Activated CD8-positive, alpha-beta memory T cell treated with anti-CD3 and anti-CD28 coated beads, Interleukin-2, amount 50 U/mL, for 24 hours (primary cell): ENCODE results near the gene TANGO6.

Source experiments
- DNase-seq: peaks from one replicate; pipeline ENCODE4 v3.0.0-alpha.2; 2020; ENCODE audit errors: extremely low read depth

The TANGO6 gene

DNA sequence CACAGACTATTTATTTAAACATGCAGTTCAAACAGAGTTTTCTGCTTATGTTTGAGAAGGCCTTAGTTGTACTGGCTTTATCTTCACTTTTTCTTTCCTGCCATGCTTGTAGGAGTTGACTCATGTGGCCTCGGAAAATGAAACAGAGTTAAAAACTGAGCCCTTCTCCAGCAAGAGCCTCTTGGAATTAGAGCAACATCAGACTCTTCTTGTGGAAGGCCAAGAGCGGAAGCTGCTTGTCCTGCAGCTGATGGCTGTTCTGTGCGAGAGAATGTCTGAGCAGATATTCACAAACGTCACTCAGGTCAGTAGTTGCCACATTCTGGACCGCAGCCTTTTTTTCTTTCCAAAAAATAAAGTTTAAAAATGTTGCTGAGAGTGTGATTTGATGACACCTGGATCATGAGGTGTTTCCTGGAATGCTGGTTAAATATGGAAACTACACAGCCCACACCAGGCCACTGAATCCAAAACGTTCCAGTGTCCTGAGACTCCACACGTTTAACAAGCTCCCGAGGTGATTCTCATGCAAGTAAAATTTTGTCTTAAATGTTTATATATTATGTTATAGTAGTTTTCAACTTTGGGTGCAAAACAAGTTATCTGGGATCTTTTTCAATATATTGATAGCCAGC is 65.9 kb downstream of the TANGO6 start:
- DNase-seq = no peak

DNA sequence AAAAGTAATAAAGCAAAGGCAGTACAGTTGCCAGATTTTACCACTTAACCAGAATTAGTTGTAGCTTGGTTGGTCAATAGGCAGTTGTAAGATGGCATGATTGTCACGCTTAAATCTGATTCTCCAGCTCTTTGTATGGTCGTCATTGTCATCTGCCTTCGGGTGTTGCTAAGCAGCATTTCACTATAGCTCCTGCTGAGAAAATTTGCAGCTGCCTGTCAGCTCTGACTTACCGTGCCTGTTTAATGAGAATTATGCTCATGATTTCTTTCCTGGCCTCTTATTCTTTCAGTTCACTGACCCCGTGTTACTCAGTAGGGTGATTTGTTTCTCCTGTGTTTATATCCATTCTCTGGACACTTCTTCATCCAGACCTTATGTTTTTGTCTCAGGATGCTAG is 66.7 kb downstream of the TANGO6 start:
- DNase-seq = no peak

DNA sequence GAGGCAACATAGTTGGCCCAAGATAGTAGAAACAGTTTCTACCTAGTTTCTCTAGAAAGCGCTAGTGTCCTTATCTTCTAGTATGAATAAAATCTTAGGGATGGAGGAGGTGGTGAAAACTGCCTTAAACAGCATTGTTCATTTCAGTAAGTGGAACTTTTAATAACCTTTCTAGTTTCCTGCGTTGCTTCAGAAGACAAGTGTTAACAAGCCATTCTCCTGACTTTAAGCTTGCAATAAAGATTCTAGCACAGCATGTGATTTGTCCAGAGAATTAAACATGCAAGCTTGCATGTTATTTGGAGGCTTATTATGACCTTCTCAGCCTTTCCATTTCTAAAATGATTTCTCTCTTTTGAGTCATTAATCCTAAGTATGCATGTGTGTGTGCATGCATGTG is 72.3 kb downstream of the TANGO6 start:
- DNase-seq = no peak

DNA sequence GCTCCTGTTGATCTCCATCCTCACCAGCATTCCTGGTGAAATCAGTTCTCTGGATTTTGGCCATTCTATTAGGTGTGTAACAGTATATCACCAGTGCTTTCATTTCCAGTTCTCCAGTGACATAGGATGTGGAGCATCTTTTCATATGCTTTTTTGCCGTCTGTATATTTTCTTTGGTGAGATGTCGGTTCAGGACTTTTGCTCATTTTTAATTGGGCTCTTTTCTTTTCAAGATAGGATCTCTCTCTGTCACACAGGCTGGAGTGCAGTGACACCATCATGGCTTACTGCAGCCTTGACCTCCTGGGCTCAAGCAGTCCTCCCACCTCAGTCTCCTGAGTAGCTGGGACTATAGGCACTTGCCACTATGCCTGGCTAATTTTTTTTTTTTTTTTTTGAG is 74.2 kb downstream of the TANGO6 start:
- no peak for DNase-seq

DNA sequence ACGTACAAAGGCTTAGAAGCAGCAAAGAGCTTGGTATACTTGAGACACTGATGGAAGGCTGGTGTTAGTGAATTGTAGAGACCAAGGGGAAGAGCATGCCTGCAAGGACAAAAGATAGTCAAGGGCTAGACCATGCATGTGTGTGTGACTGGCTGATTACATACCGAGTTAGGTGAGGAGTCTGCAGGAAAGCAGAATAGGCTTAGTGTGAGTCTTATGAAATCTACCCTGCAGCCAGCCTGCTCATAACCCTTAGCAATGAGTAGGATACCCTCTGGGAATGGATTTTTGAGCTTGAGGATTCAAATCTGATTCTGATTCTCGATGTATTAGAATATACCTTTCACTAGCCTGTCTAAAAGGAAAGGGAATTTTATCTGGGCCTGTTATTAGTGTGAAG is 77.0 kb downstream of the TANGO6 start:
- no peak for DNase-seq

DNA sequence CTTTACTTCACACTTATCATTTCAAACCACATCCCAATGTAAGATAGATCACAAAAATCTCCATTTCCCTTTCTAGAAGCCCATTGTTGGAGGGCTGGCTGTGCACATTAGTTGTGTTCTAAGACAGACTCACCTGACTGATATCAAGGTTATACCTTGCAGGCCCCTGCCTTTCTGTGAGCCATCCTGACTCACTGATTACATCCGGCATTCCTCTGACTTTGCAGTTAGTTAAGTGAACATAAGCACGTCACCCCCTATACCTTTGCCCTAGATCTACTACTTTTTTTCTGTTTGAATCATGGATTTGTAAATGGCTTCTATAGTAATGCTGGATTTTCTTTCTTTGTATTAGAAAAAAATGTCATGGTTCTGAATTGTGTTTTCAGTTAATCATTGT is 78.3 kb downstream of the TANGO6 start:
- no peak for DNase-seq

DNA sequence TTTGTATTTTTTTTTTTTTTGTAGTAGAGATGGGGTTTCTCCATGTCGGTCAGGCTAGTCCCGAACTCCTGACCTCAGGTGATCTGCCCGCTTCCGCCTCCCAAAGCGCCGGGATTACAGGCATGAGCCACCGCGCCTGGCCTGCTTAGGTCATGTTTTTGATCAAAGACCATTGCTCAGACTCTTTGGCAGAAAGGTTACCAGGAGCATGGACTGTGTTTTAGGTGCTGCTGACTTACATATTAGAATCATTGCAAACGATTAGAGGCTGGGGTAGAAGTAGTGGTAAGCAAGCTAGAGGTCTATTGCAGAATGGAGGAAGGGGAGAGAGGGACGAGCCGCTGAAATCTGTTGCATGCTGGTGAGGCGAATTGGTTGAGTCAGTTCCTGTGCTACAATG is 79.8 kb downstream of the TANGO6 start:
- no peak for DNase-seq

DNA sequence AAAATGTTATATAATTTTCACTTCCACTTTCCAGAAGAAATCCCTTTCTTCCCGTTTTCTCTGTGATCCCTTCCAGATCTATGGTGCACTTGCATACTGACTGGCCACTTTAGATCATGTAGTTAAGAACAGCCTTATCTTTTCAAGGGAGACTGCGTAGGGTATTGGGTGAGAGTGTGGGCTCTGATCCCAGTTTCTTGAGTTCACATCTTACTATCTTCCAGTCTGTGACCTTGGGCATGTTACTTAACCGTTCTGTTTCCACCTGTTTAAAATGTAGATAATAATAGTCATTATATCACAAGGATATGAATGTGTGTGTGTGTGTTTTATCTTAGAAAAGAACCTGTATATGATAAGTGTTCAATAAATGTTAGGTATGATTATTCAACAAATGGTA is 83.7 kb downstream of the TANGO6 start:
- DNase-seq = no peak

DNA sequence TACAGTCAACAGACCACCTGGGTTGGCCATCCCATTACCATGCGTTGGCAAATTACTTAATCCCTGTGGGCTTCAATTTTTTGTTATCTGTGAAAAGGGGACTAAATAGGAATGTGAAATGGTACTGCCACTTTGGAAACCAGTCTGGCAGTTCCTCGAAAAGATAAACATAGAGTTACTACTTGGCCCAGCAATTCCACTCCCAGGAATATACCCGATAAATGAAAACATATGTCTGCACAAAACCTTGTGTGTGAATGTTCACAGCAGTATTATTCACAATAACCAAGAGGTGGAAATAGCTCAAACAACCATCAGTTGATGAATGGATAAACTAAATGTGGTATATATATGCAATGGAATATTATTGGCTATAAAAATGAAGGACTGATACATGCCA is 87.9 kb downstream of the TANGO6 start:
- DNase-seq = no peak

DNA sequence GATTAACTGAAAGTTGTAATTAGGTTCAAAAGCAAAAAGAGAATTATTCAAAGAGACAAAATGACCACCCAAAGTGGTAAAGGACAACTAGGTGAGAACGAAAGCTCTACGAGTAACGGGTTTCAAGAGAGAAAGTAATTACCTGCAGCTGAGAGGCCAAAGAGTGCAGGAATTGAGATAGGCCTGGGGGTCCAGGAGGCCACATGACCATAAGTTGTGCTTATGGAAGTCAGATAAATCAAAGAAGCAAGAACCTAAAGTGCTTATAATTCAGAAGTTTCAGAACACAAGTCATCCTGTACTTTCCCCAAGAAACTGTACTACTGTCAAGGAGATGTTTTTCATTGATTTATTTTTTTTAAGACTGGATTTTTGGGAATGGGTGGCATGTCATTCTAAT is 91.1 kb downstream of the TANGO6 start:
- DNase-seq = no peak

DNA sequence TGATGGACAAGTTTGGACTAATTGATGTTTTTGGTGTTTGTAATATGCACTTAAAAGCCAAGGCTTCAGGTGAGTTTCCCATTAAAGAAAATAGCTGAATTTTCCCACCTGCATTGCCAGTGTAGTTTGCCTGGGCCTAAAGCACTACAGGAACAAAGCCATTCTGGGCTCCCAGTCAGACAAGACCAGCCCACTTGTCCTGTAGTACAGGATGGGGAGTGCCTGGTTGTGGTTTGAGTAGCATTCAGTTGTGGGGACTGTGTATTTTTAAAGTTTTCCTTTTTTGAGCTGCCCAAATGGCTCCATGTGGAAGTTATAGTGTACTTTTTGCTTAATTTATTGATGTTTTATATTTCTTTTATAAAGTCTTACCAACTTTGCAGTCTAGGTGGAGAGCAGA is 91.7 kb downstream of the TANGO6 start:
- no peak for DNase-seq

DNA sequence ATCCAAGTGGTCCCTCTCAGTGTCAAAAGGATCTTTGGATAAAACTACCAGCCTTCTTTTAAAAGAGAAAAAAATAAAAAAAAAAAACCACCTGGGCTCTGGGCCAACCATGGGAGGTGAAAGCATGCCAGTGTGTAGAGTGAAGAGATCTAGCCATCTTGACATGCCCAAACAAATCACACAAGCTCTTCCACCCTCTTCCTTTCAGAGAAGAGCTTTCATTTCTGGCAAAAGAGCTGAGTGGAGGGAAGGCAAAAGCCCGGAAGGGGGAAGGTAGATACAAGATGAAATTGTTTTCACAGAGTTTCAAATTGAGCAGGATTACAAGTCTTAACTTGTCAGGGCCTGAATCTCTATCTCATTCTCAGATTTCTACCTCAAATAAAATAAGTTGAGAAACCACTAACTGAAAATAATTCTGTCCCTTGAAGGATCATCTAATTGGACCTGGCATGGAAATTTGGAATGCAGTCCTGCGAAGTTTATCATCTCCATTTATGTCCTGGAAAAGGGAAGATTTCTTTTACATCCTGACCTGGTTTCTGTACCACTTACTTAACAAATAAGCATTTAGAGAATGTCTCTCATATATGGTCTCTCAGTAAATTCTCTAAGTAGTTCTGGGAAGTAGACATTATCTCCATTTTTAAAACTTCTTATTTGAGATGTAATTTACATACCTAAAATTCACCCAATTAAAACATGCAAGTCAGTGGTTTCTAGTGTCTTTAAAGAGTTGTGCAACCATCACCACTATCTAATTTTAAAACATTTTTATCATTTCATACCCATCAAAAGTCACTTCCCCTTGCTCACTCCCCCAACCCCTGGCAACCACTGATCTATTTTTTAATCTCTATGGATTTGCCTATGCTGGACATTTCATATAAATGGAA is 93.7 kb downstream of the TANGO6 start:
- DNase-seq = no peak

DNA sequence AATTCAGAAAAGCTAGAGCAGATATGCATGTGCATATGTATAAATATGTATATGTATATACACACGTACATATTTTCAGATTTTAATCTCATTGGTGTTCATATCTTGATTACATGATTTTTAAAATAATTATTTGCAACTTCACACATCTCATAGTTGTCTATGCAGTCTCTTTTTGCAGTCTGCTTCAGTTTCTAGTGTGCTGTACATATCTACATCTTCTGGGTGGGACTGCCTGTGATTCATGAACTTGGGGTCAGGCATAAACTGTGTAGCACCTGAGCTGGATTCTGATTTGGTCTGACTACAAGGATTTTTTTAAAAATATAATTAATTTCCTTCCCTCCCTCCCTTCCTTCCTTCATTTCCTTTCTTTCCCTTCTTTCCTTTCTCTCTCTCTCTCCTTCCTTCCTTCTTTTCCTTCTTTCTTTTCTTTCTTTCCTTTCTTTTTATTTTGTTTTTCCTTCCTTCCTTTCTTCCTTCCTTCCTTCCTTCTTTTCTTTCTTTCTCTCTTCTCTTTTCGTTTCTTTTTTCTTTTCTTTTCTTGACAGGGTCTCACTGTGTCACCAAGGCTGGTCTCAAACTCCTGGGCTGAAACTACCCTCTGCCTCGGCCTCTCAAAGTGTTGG is 96.5 kb downstream of the TANGO6 start:
- no peak for DNase-seq

DNA sequence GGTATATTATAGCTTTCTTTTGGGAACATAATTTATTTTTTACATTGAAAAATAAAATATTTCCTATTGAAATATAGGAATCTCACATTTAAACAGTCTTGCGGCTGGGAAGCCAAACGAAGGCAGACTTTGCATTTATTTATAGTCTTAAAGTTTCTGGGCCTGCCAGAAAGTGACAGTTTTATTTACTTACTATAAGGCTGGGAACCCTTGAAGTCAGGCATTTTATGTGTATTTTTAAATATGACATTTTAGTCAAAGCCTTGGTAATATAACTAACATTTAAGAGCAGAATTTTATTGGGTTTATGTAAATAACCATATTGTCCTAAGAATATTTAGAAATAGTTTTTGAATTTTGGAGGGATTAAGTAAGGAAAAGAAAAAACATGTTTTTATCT is 97.5 kb downstream of the TANGO6 start:
- no peak for DNase-seq

DNA sequence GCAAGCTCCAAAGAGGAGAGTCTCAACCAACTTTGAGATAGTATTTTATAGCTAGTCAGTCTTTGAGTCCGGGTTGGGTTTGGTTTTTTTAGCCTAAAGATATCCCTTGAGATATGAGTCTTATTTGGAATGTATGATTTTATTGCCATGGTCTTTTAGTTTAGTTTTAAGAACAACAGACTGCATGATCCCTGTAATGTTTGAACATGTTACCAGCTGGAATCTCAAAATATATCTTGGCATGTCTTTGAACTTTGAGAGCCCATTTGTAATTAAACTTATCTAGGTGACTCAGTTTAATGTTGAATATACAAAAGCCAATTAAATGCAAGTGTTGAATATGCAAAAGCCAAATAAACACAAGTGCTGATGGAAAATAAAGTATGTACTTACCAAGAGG is 100.6 kb downstream of the TANGO6 start:
- DNase-seq = no peak

DNA sequence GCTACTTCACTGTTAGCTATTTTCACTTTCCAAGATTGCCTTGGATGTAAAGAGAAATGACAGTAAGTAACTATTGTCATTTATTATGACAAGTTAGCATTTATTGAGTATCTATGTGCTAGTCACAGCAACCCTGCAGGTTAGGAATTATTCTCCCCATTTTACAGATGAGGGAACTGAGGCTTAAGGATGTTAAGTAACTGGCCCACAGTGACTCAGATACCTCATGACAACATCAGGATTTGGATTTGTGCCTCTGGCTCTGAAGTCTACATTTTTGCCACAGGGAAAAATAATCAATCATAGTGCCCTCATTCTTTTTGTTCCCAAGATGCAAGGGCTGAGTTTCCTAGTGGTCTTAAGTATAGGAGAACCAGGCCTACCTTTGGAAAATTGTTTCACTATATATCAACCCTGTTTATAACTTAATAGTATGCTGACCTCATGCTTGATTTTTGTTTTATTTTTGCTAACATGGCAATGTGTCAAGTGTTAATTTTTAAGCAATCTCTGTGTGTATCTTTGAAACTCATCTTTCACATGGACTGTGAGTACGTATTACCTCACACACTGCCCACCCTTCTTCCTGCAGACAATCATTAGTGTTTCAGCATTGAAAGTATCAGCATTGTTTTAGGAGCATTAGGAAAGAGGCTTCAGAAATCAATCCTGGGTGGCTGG is 105.0 kb downstream of the TANGO6 start:
- no peak for DNase-seq

DNA sequence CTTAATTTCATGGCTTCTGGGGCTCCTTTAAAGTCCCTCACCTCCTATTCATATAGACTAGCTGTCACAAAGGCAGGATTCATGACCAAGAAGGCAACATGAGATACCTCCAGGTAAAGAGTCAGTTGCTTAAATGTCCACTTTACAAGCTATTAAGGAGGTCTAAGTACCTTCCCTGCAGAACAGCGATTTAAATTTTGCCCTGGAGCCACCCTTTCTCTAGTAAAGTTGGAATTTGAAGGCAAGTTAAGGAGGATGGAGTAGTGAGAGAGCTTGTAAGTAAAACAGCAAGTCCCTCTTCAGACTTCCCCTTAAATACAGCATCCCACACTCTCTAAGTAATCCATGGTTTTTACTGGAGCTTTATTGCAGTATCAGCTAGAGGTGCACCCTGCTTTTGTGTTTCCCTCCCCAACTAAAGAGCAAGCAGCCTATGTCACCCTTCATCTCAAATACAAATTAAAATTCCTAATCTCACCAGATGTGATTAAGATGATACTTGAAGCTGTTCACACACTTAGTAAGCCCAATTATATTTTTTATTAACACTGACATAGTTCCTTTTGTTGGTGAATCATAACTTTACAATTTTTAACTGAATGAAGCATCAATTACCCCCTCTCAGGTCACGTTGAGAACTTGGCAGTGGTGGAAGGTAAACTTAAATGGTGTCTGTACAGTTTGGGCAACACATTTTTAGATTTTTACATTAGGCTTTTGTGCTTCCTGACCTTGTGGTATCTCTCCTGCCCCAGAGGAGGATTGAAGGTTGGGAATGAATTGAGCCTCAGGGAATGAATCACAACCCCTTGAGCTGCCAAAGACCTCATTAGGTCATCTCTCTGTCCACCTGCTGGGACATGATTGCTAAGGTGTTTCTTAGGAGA is 108.9 kb downstream of the TANGO6 start:
- DNase-seq = no peak

DNA sequence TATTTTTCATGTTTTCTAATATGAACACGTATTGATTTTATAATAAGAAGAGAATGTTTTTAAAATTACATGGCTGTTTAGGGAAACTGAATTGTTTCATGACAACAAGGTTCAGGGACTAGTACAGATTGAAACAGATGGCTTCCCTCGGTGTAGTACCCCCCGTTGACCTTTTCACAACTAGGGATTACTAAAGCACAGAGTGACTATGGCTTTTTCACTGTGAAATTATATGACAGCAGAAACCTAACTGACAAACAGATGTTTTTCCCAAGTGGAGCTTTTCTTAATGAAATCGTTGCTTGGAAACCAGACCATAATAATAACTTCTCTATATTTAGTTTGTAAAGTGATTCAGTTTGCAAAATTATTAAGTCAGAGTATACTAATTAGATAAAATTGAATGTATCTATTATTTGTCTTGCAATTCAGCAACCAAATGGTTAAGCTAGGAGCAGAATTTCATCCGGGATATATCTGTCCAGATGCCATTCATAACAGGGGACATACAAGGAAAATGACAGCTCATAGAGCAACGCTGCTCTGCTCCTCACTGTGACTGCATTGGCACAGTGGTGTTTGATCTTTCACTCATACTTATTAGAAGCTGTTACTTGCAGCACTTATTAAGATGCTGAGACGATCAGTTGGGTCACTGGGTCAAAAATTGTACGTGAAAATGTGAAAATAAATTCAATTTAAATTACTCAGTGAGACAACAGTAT is 111.7 kb downstream of the TANGO6 start:
- DNase-seq = no peak

DNA sequence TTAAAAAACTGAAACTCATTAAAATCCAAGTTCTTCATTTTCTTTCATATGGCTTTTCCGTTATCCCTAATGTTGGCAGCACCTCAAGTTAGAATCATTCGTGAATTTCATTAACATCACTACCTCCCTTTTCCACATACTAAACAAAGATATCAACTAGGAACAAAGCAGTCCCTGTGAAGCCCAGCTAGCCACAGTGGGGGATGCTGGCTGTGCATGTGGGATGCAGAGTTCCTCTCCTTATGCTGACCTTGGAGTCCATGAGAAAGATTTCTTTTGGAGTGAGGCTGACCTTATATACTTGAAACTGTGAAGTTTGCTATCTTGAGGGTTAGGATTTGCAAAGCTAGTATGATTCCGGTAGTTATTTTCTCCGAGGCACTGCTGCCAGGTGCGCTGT is 117.6 kb downstream of the TANGO6 start:
- DNase-seq = no peak

DNA sequence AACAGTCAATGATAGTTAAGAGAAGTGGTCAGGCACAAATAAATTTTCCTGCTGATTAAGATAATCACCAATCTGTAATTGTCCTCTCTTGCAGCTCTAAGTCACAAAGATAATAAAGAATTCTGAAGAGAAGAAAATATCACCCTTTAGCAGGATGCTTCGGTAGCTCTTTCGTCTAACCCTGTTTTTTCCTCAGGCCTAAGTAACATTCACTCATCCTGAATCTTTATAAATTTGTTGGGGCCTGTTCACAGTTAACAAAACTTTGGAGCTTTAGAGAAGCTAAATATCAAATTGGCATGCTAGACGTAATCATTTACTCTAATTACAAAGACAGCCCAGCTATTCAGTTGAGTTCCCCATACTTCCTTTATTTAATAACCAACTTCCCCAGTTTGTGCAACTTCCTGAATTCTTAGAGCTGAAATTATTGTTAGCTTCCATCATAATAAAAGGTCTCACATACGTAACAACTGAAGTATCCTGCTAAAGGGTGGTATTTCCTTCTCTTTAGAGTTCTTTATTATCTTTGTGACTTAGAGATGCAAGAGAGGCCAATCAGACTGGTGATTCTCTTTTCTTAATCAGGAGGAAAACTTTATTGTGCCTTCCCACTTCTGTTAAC is 118.6 kb downstream of the TANGO6 start:
- no peak for DNase-seq
